ENCODE results near the gene VPS51. TPM values are rescaled to one million over a fixed set of nuclear protein-coding genes. Genes with fewer than 3 reads are reported as not detected.

VPS51 gene
- total RNA-seq, 1 donor = 211 TPM

DNA sequence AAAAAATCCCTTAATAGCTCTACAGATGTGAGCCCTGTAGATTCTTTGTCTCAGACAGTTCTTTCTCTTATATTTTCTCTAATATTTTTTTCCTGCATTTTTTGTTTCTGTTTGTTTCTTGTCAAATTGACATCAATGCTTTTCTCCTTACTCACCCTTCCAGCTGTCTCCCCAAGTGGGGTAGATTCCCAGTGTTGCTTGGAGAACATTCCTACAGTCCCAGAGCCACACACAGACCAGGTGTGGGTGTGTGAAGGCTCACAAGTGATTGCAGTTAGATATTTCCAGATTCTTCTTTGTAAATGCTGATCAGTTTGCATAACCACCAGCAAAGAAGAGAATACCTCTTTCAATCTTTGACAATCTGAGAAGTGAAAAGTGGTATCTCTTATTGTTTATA is 7.5 kb downstream of the VPS51 start:
- no peak for DNase-seq (ENCODE audit: low read depth)
- no peak for TF ChIP-seq CTCF (IDR thresholded peaks at IDR 0.05; ENCODE audit: insufficient read depth, low read length)

DNA sequence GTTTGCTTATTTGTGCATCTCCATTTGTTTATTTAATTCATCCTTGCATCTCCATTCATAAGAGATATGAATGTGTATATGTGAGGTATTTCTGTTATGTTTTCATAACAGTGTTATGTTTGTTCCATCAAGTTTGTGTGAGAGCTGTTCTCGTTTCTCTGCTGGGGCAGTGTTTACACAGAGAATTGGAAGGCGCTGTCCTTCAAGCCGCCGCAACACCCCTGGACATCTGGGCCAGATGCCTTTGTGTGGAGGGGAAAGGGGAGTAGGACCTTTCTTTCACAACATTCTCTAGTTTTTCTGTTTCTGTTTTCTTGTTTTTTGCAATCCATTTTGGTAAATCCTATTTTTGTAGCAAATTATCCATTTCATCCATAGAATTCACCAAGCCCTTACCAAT is 8.6 kb downstream of the VPS51 start:
- DNase-seq (ENCODE audit: low read depth) = no peak
- H3K4me3 ChIP-seq (ENCODE audit: low read depth, low read length) = no peak overlapping the region
- no peak for TF ChIP-seq CTCF (IDR thresholded peaks at IDR 0.05; ENCODE audit: insufficient read depth, low read length)

More for the DNA sequence above, 7.5 kb downstream of the VPS51 start:
- H3K4me3 ChIP-seq (ENCODE audit: low read depth, low read length) = no peak overlapping the region

GRCh38 chr11:65107078-65107477 is 11.1 kb downstream of the VPS51 start:
- no peak for DNase-seq (ENCODE audit: low read depth)
- TF ChIP-seq CTCF (IDR thresholded peaks at IDR 0.05; ENCODE audit: insufficient read depth, low read length) = no peak
- no peak overlapping the region for H3K4me3 ChIP-seq (ENCODE audit: low read depth, low read length)

GRCh38 chr11:65107751-65108468 is 11.9 kb downstream of the VPS51 start:
- TF ChIP-seq CTCF (IDR thresholded peaks at IDR 0.05; ENCODE audit: insufficient read depth, low read length) = no peak
- H3K4me3 ChIP-seq (ENCODE audit: low read depth, low read length) = no peak overlapping the region
- no peak for DNase-seq (ENCODE audit: low read depth)

DNA sequence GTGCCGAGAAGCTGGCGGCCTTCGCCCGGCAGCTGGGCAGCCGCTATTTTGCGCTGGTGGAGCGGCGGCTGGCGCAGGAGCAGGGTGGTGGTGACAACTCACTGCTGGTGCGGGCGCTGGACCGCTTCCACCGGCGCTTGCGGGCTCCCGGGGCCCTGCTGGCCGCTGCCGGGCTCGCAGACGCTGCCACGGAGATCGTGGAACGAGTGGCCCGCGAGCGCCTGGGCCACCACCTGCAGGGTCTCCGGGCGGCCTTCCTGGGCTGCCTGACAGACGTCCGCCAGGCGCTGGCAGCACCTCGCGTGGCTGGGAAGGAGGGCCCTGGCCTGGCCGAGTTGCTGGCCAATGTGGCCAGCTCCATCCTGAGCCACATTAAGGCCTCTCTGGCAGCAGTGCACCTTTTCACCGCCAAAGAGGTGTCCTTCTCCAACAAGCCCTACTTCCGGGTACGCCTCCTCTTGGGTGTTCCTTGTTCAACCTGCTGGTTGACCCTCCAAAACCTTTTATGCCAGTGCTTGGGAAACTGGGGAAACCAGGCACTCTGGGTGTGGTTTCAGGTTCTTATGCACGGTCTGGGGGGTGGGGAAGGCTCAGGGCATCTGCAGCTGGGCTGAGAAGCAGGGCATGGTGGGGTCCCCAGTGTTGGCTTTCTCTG is 12.6 kb downstream of the VPS51 start:
- no peak for TF ChIP-seq CTCF (IDR thresholded peaks at IDR 0.05; ENCODE audit: insufficient read depth, low read length)
- DNase-seq (ENCODE audit: low read depth) = no peak
- H3K4me3 ChIP-seq (ENCODE audit: low read depth, low read length) = no peak overlapping the region

DNA sequence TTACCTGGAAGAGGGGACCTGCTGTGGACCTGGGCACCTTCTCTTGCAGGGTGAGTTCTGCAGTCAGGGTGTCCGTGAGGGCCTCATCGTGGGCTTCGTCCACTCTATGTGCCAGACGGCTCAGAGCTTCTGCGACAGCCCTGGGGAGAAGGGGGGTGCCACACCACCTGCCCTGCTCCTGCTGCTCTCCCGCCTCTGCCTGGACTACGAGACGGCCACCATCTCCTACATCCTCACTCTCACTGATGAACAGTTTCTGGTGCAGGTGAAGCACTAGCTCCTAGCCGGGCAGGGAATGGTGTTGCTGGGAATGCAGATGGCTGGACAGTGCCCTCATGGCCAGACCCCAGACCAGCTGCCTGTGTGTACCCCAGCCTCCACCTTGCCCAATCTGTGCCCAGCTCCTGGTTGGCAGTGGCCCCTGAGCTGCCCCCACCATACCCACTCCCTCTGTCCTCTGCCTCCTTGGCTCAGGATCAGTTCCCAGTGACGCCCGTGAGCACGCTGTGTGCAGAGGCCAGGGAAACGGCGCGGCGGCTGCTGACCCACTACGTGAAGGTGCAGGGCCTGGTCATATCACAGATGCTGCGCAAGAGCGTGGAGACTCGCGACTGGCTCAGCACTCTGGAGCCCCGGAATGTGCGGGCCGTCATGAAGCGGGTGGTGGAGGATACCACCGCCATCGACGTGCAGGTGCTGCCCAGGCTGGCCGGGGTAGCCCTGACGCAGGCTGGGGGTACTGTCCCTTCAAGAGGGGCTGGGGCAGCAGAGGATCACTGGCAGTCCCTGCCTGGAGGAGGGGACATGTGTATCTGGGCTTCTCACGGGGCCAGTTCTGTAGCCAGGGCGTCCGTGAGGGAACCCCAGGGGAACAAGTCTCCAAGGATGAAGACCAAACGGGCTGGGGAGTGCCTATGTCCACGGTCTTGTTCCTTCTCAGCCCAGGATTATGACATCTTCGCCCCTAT is 13.5 kb downstream of the VPS51 start:
- no peak for DNase-seq (ENCODE audit: low read depth)
- TF ChIP-seq CTCF (IDR thresholded peaks at IDR 0.05; ENCODE audit: insufficient read depth, low read length) = no peak
- H3K4me3 ChIP-seq (ENCODE audit: low read depth, low read length) = no peak overlapping the region
